ENCODE results near the gene ACBD6.

DNA sequence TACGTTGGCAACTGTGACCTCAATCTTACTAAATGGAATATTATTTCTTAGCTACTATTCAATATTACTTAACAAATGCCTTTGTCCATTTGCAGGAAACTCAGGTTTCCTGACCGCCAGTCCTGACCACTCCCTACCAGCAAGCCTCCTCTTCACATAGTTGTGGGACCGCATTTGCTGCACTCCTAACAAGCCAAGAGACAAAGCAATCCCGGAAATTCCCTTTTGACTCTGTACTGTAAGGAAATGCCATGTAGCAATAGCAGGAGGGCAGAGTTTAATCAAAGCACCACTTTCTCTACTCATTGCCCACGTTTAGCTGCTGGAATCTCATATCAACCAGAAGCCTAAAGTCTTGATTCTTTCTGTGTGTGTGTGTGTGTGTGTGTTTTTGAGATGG lies 28.1 kb upstream of the ACBD6 start:
- TF ChIP-seq EZH2phosphoT487 (IDR thresholded peaks at IDR 0.05; ENCODE audit: insufficient read depth, low read depth) (no peak), EZH2 (IDR thresholded peaks at IDR 0.05; ENCODE audit: insufficient read depth, poor library complexity, severe bottlenecking) (no peak)

Data from GM23248 (cell line).